Measurements from ENCODE around the gene OPN5. TPM values are rescaled to one million over a fixed set of nuclear protein-coding genes. Genes with fewer than 3 reads are reported as not detected.

OPN5 gene
- total and polyA plus RNA-seq, 2 experiments from 2014 or later = not detected

DNA sequence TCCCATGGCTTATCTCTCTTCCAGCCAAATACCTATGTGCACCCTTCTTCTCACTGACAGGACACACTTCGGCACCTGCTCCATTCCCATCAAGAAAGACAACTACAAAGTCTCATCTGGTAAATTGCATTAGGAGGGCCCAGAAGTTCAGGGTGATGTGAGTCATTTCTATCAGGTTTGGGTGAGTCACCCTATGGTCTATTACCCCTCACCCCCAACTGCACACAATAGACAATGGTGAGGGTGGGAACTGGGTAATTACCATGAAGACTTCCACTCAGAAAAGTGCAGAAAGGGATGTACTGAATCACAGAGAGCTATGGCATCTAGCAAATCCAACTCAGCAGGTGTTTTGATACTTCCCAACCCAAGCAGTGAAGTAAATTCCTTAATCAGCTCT is 54.8 kb downstream of the OPN5 start:
- H3K27me3 Mint-ChIP-seq (ENCODE audit: insufficient read depth, low read depth, poor library complexity) = no peaks in the 10 kb centered on the region
- H4K20me1 ChIP-seq (replicated peaks; ENCODE audit: insufficient read depth) = no peaks in the 10 kb centered on the region
- no peaks in the 10 kb centered on the region for H3K27me3 ChIP-seq (ENCODE audit: insufficient read depth)
- H3K27ac Mint-ChIP-seq = no peak overlapping the region
- H3K4me3 Mint-ChIP-seq = no peak overlapping the region
- H3K9me2 ChIP-seq (ENCODE audit: insufficient read depth) = peaks cover 9% of the 10 kb centered on the region; the same call in 1 of the 2 replicates
- H3K4me3 ChIP-seq = no peak overlapping the region
- no peak overlapping the region for H3K4me2 ChIP-seq
- H3K36me3 ChIP-seq (ENCODE audit: insufficient read depth) = no peaks in the 10 kb centered on the region
- TF ChIP-seq JUNB (IDR thresholded peaks at IDR 0.05; ENCODE audit: unreplicated experiment) (no peak), NANOG (IDR thresholded peaks at IDR 0.05; ENCODE audit: borderline replicate concordance) (no peak), STAT1 (IDR thresholded peaks at IDR 0.05; ENCODE audit: unreplicated experiment) (no peak), EZH2phosphoT487 (IDR thresholded peaks at IDR 0.05; ENCODE audit: unreplicated experiment) (no peak), POLR2AphosphoS5 (IDR thresholded peaks at IDR 0.05; ENCODE audit: low read depth) (no peak)
- TF ChIP-seq, protein P1, sequence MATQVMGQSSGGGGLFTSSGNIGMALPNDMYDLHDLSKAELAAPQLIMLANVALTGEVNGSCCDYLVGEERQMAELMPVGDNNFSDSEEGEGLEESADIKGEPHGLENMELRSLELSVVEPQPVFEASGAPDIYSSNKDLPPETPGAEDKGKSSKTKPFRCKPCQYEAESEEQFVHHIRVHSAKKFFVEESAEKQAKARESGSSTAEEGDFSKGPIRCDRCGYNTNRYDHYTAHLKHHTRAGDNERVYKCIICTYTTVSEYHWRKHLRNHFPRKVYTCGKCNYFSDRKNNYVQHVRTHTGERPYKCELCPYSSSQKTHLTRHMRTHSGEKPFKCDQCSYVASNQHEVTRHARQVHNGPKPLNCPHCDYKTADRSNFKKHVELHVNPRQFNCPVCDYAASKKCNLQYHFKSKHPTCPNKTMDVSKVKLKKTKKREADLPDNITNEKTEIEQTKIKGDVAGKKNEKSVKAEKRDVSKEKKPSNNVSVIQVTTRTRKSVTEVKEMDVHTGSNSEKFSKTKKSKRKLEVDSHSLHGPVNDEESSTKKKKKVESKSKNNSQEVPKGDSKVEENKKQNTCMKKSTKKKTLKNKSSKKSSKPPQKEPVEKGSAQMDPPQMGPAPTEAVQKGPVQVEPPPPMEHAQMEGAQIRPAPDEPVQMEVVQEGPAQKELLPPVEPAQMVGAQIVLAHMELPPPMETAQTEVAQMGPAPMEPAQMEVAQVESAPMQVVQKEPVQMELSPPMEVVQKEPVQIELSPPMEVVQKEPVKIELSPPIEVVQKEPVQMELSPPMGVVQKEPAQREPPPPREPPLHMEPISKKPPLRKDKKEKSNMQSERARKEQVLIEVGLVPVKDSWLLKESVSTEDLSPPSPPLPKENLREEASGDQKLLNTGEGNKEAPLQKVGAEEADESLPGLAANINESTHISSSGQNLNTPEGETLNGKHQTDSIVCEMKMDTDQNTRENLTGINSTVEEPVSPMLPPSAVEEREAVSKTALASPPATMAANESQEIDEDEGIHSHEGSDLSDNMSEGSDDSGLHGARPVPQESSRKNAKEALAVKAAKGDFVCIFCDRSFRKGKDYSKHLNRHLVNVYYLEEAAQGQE (IDR thresholded peaks at IDR 0.05; ENCODE audit: unreplicated experiment) = no peak
- TF ChIP-seq, protein P2, sequence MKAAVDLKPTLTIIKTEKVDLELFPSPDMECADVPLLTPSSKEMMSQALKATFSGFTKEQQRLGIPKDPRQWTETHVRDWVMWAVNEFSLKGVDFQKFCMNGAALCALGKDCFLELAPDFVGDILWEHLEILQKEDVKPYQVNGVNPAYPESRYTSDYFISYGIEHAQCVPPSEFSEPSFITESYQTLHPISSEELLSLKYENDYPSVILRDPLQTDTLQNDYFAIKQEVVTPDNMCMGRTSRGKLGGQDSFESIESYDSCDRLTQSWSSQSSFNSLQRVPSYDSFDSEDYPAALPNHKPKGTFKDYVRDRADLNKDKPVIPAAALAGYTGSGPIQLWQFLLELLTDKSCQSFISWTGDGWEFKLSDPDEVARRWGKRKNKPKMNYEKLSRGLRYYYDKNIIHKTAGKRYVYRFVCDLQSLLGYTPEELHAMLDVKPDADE (IDR thresholded peaks at IDR 0.05) = no peak
- TF ChIP-seq, protein P3, sequence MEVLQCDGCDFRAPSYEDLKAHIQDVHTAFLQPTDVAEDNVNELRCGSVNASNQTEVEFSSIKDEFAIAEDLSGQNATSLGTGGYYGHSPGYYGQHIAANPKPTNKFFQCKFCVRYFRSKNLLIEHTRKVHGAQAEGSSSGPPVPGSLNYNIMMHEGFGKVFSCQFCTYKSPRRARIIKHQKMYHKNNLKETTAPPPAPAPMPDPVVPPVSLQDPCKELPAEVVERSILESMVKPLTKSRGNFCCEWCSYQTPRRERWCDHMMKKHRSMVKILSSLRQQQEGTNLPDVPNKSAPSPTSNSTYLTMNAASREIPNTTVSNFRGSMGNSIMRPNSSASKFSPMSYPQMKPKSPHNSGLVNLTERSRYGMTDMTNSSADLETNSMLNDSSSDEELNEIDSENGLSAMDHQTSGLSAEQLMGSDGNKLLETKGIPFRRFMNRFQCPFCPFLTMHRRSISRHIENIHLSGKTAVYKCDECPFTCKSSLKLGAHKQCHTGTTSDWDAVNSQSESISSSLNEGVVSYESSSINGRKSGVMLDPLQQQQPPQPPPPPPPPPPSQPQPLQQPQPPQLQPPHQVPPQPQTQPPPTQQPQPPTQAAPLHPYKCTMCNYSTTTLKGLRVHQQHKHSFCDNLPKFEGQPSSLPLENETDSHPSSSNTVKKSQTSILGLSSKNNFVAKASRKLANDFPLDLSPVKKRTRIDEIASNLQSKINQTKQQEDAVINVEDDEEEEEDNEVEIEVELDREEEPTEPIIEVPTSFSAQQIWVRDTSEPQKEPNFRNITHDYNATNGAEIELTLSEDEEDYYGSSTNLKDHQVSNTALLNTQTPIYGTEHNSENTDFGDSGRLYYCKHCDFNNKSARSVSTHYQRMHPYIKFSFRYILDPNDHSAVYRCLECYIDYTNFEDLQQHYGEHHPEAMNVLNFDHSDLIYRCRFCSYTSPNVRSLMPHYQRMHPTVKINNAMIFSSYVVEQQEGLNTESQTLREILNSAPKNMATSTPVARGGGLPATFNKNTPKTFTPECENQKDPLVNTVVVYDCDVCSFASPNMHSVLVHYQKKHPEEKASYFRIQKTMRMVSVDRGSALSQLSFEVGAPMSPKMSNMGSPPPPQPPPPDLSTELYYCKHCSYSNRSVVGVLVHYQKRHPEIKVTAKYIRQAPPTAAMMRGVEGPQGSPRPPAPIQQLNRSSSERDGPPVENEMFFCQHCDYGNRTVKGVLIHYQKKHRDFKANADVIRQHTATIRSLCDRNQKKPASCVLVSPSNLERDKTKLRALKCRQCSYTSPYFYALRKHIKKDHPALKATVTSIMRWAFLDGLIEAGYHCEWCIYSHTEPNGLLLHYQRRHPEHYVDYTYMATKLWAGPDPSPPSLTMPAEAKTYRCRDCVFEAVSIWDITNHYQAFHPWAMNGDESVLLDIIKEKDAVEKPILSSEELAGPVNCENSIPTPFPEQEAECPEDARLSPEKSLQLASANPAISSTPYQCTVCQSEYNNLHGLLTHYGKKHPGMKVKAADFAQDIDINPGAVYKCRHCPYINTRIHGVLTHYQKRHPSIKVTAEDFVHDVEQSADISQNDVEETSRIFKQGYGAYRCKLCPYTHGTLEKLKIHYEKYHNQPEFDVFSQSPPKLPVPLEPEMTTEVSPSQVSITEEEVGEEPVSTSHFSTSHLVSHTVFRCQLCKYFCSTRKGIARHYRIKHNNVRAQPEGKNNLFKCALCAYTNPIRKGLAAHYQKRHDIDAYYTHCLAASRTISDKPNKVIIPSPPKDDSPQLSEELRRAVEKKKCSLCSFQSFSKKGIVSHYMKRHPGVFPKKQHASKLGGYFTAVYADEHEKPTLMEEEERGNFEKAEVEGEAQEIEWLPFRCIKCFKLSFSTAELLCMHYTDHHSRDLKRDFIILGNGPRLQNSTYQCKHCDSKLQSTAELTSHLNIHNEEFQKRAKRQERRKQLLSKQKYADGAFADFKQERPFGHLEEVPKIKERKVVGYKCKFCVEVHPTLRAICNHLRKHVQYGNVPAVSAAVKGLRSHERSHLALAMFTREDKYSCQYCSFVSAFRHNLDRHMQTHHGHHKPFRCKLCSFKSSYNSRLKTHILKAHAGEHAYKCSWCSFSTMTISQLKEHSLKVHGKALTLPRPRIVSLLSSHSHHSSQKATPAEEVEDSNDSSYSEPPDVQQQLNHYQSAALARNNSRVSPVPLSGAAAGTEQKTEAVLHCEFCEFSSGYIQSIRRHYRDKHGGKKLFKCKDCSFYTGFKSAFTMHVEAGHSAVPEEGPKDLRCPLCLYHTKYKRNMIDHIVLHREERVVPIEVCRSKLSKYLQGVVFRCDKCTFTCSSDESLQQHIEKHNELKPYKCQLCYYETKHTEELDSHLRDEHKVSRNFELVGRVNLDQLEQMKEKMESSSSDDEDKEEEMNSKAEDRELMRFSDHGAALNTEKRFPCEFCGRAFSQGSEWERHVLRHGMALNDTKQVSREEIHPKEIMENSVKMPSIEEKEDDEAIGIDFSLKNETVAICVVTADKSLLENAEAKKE (CRISPR knock-in tag; IDR thresholded peaks at IDR 0.05) = no peak
- no peaks in the 10 kb centered on the region for H3K79me2 ChIP-seq (replicated peaks; ENCODE audit: insufficient read depth)
- no peak for ATAC-seq
- no peaks in the 10 kb centered on the region for H3K9me3 Mint-ChIP-seq
- DNase-seq (ENCODE audit: low spot score) = no peak
- no peaks in the 10 kb centered on the region for H3F3A ChIP-seq (replicated peaks; ENCODE audit: low read depth)
- no peaks in the 10 kb centered on the region for H3K4me1 Mint-ChIP-seq
- no peaks in the 10 kb centered on the region for H3K4me1 ChIP-seq (ENCODE audit: insufficient read depth)
- H3K27ac ChIP-seq (ENCODE audit: low read depth) = no peak overlapping the region
- no peak overlapping the region for H2AFZ ChIP-seq
- H3K36me3 Mint-ChIP-seq (ENCODE audit: low read depth) = no peaks in the 10 kb centered on the region

All from GM23338 (cell line).